Hepatocyte (in vitro differentiated cells): ENCODE results near the gene TRAPPC14.
"Not testable (repeated sequence)": the region's sequence is repeated elsewhere in the genome, so short reads cannot be mapped to it uniquely, and the experiment has no call there.

Experiments
- EZH2 ChIP-seq: fragments of 200-600 bp; sonication (generic); IDR thresholded peaks from 2 replicates; pipeline ENCODE4 v1.6.1; 2016; ENCODE audit warnings: antibody characterized with exemption, mild to moderate bottlenecking, borderline replicate concordance
- EZH2phosphoT487 ChIP-seq: fragments of 200-600 bp; sonication (generic); IDR thresholded peaks from one replicate; pipeline ENCODE4 v1.6.1; 2018; ENCODE audit warnings: antibody characterized with exemption, mild to moderate bottlenecking, low read depth, moderate library complexity; ENCODE audit not compliant: unreplicated experiment, severe bottlenecking
- TF ChIP-seq, protein P1 (sequence below): fragments of 200-600 bp; sonication (generic); IDR thresholded peaks from 2 replicates; pipeline ENCODE4 v1.5.1; 2016; ENCODE audit warnings: antibody characterized with exemption, mild to moderate bottlenecking; ENCODE audit not compliant: poor library complexity

- TF ChIP-seq, protein P1, sequence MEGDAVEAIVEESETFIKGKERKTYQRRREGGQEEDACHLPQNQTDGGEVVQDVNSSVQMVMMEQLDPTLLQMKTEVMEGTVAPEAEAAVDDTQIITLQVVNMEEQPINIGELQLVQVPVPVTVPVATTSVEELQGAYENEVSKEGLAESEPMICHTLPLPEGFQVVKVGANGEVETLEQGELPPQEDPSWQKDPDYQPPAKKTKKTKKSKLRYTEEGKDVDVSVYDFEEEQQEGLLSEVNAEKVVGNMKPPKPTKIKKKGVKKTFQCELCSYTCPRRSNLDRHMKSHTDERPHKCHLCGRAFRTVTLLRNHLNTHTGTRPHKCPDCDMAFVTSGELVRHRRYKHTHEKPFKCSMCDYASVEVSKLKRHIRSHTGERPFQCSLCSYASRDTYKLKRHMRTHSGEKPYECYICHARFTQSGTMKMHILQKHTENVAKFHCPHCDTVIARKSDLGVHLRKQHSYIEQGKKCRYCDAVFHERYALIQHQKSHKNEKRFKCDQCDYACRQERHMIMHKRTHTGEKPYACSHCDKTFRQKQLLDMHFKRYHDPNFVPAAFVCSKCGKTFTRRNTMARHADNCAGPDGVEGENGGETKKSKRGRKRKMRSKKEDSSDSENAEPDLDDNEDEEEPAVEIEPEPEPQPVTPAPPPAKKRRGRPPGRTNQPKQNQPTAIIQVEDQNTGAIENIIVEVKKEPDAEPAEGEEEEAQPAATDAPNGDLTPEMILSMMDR: not testable (repeated sequence)
- not testable (repeated sequence) for TF ChIP-seq EZH2, EZH2phosphoT487
These were observed 21.6 kb upstream of the TRAPPC14 start for GRCh38 chr7:100180084-100180483.
